ENCODE data around the gene IGF2BP2.
"Not testable (repeated sequence)": the region's sequence is repeated elsewhere in the genome, so short reads cannot be mapped to it uniquely, and the experiment has no call there.

IGF2BP2 gene

DNA sequence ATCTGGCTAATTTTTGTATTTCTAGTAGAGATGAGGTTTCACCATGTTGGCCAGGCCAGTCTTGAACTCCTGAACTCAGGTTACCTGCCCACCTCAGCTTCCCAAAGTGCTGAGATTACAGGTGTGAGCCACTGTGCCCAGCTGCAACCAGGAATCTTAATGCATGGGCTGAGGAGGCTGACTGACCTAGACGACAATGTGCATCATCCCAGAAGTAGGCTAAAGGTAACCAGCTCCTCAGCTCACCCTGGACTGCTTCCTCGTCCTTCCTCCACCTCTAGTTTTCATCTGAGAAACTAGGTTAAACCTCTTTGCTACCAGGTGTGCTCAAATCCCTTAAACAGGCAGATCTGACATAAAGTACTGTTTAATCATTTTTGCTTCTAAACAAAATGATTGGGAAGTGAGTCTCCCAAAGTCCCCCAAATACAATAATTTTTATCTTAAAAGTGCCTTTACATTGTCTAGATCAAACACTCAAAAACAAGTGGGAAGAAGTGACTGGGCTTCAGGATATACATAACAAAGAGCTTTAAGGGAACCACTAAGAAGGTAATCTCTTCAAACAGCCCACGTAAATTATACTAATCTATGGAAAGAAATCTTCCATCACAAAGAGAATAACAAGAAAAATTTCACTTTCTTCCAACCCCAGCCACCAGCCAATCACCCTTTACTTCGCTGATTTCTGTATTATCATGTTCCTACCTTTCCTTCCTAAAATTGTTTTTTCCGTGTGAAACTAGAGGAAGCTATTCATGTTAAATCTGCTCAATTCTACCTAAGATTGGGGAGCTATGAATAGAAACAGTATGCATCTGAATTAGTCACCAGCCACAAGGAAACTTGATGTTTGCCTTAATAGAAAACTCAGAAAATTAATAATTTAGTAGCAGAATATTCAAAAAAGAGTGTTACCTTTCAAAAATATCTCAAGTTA, 34.7 kb downstream of the IGF2BP2 start:
- H3K4me1 ChIP-seq (ENCODE audit: control insufficient read depth in 5 of 5, insufficient read depth in 5 of 5, low read length in 5 of 5) = no peaks in the 10 kb centered on the region
- H3K27ac ChIP-seq (ENCODE audit: low read depth, low read length) = no peak overlapping the region
- no peaks in the 10 kb centered on the region for H3K27me3 ChIP-seq (ENCODE audit: control insufficient read depth in 5 of 5, insufficient read depth in 4 of 5, low read length in 5 of 5)
- no peaks in the 10 kb centered on the region for H3K9me3 ChIP-seq (ENCODE audit: control insufficient read depth in 5 of 5, low read length in 5 of 5)
- no peak overlapping the region for H3K4me3 ChIP-seq (ENCODE audit: low read depth in 1 of 5, low read length in 5 of 5)
- H3K36me3 ChIP-seq (ENCODE audit: control insufficient read depth in 5 of 5, insufficient read depth in 5 of 5, low read length in 5 of 5) = no peaks in the 10 kb centered on the region
- no peak overlapping the region for H3K9ac ChIP-seq (ENCODE audit: low read length in 5 of 5)

DNA sequence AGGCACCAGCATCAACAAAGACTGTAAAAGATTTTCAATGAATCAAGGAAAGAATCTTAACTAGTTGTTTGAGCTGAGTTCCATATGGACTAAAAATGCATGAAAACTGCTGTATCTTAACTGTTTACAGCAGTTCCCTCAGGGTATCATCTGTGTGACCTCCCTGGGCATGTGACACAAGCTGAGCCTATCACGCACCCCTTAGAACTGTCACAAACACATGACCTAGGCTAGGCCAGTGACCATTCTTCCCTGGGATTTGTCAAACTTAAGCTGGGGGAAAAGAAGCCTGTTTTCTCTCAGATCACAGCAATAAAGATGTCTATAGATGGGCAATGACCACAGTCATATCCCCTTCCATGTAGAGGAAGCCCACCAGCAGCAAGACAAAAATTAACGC, 35.7 kb downstream of the IGF2BP2 start:
- Histone ChIP-seq H3K27me3 (ENCODE audit: control insufficient read depth in 5 of 5, insufficient read depth in 4 of 5, low read length in 5 of 5) (no peaks in the 10 kb centered on the region), H3K4me1 (ENCODE audit: control insufficient read depth in 5 of 5, insufficient read depth in 5 of 5, low read length in 5 of 5) (no peaks in the 10 kb centered on the region), H3K36me3 (ENCODE audit: control insufficient read depth in 5 of 5, insufficient read depth in 5 of 5, low read length in 5 of 5) (no peaks in the 10 kb centered on the region), H3K27ac (ENCODE audit: low read depth, low read length) (no peak overlapping the region), H3K9ac (ENCODE audit: low read length in 5 of 5) (no peak overlapping the region), H3K9me3 (ENCODE audit: control insufficient read depth in 5 of 5, low read length in 5 of 5) (no peaks in the 10 kb centered on the region), H3K4me3 (ENCODE audit: low read depth in 1 of 5, low read length in 5 of 5) (no peak overlapping the region)

DNA sequence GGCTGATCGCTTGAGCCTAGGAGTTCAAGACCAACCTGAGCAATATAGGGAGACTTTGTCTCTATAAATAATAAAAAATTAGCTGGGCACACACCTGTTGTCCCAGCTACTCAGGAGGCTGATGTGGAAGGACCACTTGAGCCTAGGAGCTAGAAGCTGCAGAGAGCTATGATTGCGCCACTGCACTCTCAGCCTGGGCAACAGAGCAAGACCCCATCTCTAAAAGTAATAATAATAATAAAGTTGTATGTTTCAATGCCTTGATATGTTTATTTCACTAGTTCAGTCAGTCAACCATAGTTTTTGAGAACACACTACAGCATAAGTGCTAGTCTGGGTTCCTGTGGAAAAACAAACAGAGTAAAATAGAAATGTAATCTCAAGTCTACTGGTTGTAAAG, 36.5 kb downstream of the IGF2BP2 start:
- no peaks in the 10 kb centered on the region for H3K36me3 ChIP-seq (ENCODE audit: control insufficient read depth in 5 of 5, insufficient read depth in 5 of 5, low read length in 5 of 5)
- no peaks in the 10 kb centered on the region for H3K27me3 ChIP-seq (ENCODE audit: control insufficient read depth in 5 of 5, insufficient read depth in 4 of 5, low read length in 5 of 5)
- H3K9me3 ChIP-seq (ENCODE audit: control insufficient read depth in 5 of 5, low read length in 5 of 5) = no peaks in the 10 kb centered on the region
- no peak overlapping the region for H3K9ac ChIP-seq (ENCODE audit: low read length in 5 of 5)
- H3K4me1 ChIP-seq (ENCODE audit: control insufficient read depth in 5 of 5, insufficient read depth in 5 of 5, low read length in 5 of 5) = no peaks in the 10 kb centered on the region
- no peak overlapping the region for H3K27ac ChIP-seq (ENCODE audit: low read depth, low read length)
- no peak overlapping the region for H3K4me3 ChIP-seq (ENCODE audit: low read depth in 1 of 5, low read length in 5 of 5)

DNA sequence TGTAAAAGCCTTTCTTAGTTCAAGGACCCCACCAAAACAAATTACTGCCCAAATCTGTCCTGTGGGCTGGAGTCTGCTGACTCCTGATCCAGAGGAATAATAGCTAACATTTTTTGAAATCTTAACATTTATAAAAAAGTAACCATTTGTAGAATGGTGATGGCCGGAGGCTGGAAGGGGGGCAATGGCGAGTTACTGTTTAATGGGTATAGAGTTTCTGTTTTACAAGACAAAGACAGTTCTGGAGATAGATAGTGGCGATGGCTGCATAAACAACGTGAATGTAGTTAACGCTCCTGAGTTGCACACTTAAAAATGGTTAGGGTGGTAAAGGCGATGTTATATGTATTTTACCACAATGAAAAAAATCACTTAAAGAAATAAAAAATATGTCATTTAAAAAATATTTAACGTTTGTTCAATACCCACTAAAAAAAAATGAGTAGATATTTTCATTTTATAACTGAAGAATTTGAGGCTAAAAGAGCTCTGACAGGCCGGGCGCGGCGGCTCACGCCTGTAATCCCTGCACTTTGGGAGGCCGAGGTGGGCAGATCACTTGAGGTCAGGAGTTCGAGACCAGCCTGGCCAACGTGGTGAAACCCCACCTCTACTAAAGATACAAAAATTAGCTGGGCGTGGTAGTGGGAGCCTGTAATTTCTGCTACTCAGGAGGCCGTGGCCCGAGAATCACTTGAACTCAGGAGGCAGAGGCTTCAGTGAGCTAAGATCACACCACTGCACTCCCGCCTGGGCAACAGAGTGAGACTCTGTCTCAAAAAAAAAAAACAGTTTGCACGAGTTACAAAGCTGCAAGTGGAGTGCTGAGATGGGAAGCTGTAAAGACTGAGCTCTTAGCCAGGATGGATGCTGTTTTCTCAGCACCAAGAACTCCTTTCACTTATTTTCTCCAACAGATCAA, 37.6 kb downstream of the IGF2BP2 start:
- Histone ChIP-seq H3K27me3 (ENCODE audit: control insufficient read depth in 5 of 5, insufficient read depth in 4 of 5, low read length in 5 of 5) (no peaks in the 10 kb centered on the region), H3K4me3 (ENCODE audit: low read depth in 1 of 5, low read length in 5 of 5) (no peak overlapping the region), H3K27ac (ENCODE audit: low read depth, low read length) (no peak overlapping the region), H3K9me3 (ENCODE audit: control insufficient read depth in 5 of 5, low read length in 5 of 5) (no peaks in the 10 kb centered on the region), H3K9ac (ENCODE audit: low read length in 5 of 5) (no peak overlapping the region), H3K4me1 (ENCODE audit: control insufficient read depth in 5 of 5, insufficient read depth in 5 of 5, low read length in 5 of 5) (no peaks in the 10 kb centered on the region), H3K36me3 (ENCODE audit: control insufficient read depth in 5 of 5, insufficient read depth in 5 of 5, low read length in 5 of 5) (no peaks in the 10 kb centered on the region)

DNA sequence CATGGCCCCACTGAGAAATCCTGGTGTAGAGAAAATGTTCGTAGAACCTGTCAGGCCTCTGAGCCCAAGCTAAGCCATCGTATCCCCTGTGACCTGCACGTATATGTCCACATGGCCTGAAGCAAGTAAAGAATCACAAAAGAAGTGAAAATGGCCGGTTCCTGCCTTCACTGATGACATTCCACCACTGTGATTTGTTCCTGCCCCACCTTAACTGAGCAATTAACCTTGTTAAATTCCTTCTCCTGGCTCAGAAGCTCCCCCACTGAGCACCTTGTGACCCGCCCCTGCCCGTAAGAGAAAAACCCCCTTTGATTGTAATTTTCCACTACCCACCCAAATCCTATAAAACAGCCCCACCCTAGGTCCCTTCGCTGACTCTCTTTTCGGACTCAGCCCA, 38.6 kb downstream of the IGF2BP2 start:
- not testable (repeated sequence) for H3K4me1 ChIP-seq (ENCODE audit: control insufficient read depth in 5 of 5, insufficient read depth in 5 of 5, low read length in 5 of 5); H3K9me3 ChIP-seq (ENCODE audit: control insufficient read depth in 5 of 5, low read length in 5 of 5); H3K27ac ChIP-seq (ENCODE audit: low read depth, low read length); H3K36me3 ChIP-seq (ENCODE audit: control insufficient read depth in 5 of 5, insufficient read depth in 5 of 5, low read length in 5 of 5); H3K4me3 ChIP-seq (ENCODE audit: low read depth in 1 of 5, low read length in 5 of 5); H3K27me3 ChIP-seq (ENCODE audit: control insufficient read depth in 5 of 5, insufficient read depth in 4 of 5, low read length in 5 of 5); H3K9ac ChIP-seq (ENCODE audit: low read length in 5 of 5)

DNA sequence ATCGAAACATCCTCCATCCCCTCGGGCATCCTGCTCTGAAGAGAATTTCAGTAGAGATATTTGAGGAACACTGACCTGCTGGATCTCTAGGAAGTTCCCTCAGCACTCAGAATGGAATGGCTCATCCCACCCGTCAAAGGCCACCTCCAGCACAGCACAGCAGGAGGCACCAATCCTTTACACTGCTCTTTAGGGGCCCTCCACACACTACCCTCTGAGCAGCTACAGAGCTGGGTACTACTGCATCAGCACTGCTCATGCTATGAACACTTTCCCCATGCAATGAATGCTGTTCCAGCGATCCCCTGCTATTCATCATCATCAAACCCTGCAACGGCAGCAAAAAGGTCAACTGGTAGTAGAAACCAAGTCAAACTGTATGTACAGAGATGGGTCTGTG, 40.5 kb downstream of the IGF2BP2 start:
- Histone ChIP-seq H3K9ac (ENCODE audit: low read length in 5 of 5) (no peak overlapping the region), H3K4me1 (ENCODE audit: control insufficient read depth in 5 of 5, insufficient read depth in 5 of 5, low read length in 5 of 5) (no peaks in the 10 kb centered on the region), H3K9me3 (ENCODE audit: control insufficient read depth in 5 of 5, low read length in 5 of 5) (no peaks in the 10 kb centered on the region), H3K27me3 (ENCODE audit: control insufficient read depth in 5 of 5, insufficient read depth in 4 of 5, low read length in 5 of 5) (no peaks in the 10 kb centered on the region), H3K4me3 (ENCODE audit: low read depth in 1 of 5, low read length in 5 of 5) (no peak overlapping the region), H3K27ac (ENCODE audit: low read depth, low read length) (no peak overlapping the region), H3K36me3 (ENCODE audit: control insufficient read depth in 5 of 5, insufficient read depth in 5 of 5, low read length in 5 of 5) (no peaks in the 10 kb centered on the region)

DNA sequence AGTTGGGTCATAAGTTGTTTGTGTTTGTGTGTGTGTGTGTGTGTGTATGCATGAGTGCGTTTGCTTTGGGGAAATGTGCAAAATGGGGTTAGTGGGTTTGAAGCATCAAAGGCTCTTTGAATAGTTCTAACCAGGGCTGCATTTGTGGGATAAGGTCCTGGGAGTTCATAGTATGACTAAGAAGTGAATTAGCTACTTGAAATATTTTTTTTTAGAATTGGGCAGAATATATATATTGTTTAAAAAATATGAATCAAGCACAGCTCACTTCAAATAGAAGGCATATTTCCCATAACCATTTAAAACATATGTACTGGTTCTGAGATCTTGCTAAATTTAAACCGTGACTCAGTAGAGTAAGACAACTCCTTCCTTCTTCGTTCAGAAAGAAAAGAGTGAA, 43.1 kb downstream of the IGF2BP2 start:
- Histone ChIP-seq H3K27ac (ENCODE audit: low read depth, low read length) (no peak overlapping the region), H3K27me3 (ENCODE audit: control insufficient read depth in 5 of 5, insufficient read depth in 4 of 5, low read length in 5 of 5) (no peaks in the 10 kb centered on the region), H3K9ac (ENCODE audit: low read length in 5 of 5) (no peak overlapping the region), H3K4me3 (ENCODE audit: low read depth in 1 of 5, low read length in 5 of 5) (no peak overlapping the region), H3K9me3 (ENCODE audit: control insufficient read depth in 5 of 5, low read length in 5 of 5) (no peaks in the 10 kb centered on the region), H3K4me1 (ENCODE audit: control insufficient read depth in 5 of 5, insufficient read depth in 5 of 5, low read length in 5 of 5) (no peaks in the 10 kb centered on the region), H3K36me3 (ENCODE audit: control insufficient read depth in 5 of 5, insufficient read depth in 5 of 5, low read length in 5 of 5) (no peaks in the 10 kb centered on the region)

DNA sequence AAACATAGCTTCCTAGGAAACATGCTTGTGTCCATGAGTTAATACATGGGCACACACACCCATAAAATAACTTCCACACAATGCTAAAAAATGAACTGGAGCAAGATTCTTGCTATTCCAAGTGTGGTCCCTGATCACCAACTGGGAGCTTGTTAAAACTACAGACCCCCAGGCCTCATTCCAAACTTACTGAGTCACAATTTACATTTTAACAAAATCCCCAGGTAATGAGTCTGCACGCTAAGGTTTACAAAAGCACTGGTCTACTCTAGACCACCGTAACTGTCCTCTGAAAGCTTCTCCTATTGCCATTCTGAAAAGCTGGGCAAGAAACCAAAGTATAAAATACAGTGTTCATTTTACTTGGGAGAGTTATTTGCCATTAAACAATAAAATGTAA, 45.4 kb downstream of the IGF2BP2 start:
- no peak overlapping the region for H3K27ac ChIP-seq (ENCODE audit: low read depth, low read length)
- no peak overlapping the region for H3K4me3 ChIP-seq (ENCODE audit: low read depth in 1 of 5, low read length in 5 of 5)
- no peak overlapping the region for H3K9ac ChIP-seq (ENCODE audit: low read length in 5 of 5)
- H3K27me3 ChIP-seq (ENCODE audit: control insufficient read depth in 5 of 5, insufficient read depth in 4 of 5, low read length in 5 of 5) = no peaks in the 10 kb centered on the region
- H3K4me1 ChIP-seq (ENCODE audit: control insufficient read depth in 5 of 5, insufficient read depth in 5 of 5, low read length in 5 of 5) = no peaks in the 10 kb centered on the region
- H3K36me3 ChIP-seq (ENCODE audit: control insufficient read depth in 5 of 5, insufficient read depth in 5 of 5, low read length in 5 of 5) = no peaks in the 10 kb centered on the region
- no peaks in the 10 kb centered on the region for H3K9me3 ChIP-seq (ENCODE audit: control insufficient read depth in 5 of 5, low read length in 5 of 5)

DNA sequence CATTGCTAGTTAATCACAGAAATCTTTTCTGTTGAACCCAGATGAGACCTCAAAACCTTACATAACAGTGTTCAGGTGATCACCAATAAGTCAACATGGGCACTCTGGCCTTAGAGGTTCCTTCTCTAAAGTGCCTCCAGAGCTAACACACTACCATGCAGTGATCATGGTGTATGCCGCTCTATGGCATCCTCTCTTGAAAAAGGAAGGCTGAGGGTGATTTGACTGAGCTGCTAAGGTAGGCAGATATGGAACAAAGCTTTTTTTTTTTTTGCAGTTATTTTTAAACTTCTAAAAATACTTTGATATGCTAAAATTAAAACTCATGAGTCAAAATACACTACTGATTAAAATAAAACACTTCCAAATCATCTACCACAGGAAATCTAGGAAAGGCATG, 46.0 kb downstream of the IGF2BP2 start:
- H3K27me3 ChIP-seq (ENCODE audit: control insufficient read depth in 5 of 5, insufficient read depth in 4 of 5, low read length in 5 of 5) = no peaks in the 10 kb centered on the region
- no peak overlapping the region for H3K9ac ChIP-seq (ENCODE audit: low read length in 5 of 5)
- no peak overlapping the region for H3K27ac ChIP-seq (ENCODE audit: low read depth, low read length)
- no peaks in the 10 kb centered on the region for H3K9me3 ChIP-seq (ENCODE audit: control insufficient read depth in 5 of 5, low read length in 5 of 5)
- H3K4me1 ChIP-seq (ENCODE audit: control insufficient read depth in 5 of 5, insufficient read depth in 5 of 5, low read length in 5 of 5) = peaks cover 0 to 1% (median 0%) of the 10 kb centered on the region in 5 donors
- no peak overlapping the region for H3K4me3 ChIP-seq (ENCODE audit: low read depth in 1 of 5, low read length in 5 of 5)
- H3K36me3 ChIP-seq (ENCODE audit: control insufficient read depth in 5 of 5, insufficient read depth in 5 of 5, low read length in 5 of 5) = no peaks in the 10 kb centered on the region

DNA sequence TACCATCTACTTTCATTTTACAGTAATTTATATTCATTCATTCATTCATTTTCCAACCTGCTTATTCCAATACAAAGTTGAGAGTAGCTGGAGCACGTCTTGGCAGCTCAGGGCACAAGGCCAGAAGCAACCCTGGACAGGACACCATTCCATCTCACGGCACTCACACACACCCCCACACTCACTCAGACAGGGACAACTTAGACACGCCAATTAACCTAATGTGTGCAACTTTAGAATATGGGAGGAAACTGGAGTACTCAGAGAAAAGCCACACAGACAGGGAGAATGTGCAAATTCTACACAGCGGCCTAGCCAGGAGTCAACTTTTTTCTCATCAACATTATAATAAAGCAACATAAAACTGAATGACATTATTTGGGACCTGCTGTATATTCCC, 46.7 kb downstream of the IGF2BP2 start:
- no peaks in the 10 kb centered on the region for H3K9me3 ChIP-seq (ENCODE audit: control insufficient read depth in 5 of 5, low read length in 5 of 5)

More for the DNA sequence above, 46.7 kb downstream of the IGF2BP2 start:
- H3K9ac ChIP-seq (ENCODE audit: low read length in 5 of 5) = no peak overlapping the region
- H3K36me3 ChIP-seq (ENCODE audit: control insufficient read depth in 5 of 5, insufficient read depth in 5 of 5, low read length in 5 of 5) = no peaks in the 10 kb centered on the region
- H3K4me3 ChIP-seq (ENCODE audit: low read depth in 1 of 5, low read length in 5 of 5) = no peak overlapping the region
- H3K27me3 ChIP-seq (ENCODE audit: control insufficient read depth in 5 of 5, insufficient read depth in 4 of 5, low read length in 5 of 5) = no peaks in the 10 kb centered on the region
- peaks cover 0 to 2% (median 0%) of the 10 kb centered on the region in 5 donors for H3K4me1 ChIP-seq (ENCODE audit: control insufficient read depth in 5 of 5, insufficient read depth in 5 of 5, low read length in 5 of 5)
- H3K27ac ChIP-seq (ENCODE audit: low read depth, low read length) = no peak overlapping the region
